T47D (cell line): Measurements from ENCODE around the gene REPS1.

Source experiments
- DNase-seq, 2 experiments: peaks; one replicate each; pipeline versions ENCODE4 v3.0.0 to v3.0.0-alpha.2; 2011 to 2012; ENCODE audit warnings: low read depth in 1 of 2, low spot score in 1 of 2
- JUND ChIP-seq: IDR thresholded peaks from 2 replicates; pipeline ENCODE4 v1.6.1; 2012; ENCODE audit warnings: low read depth
- in situ Hi-C: cut with HindIII; loops from 2 replicates; pipeline ENCODE4 v1.10.0; 2016; ENCODE audit warnings: low sequenced_read_pairs, low pct_unique_long_range_greater_than_20kb

The REPS1 gene

GRCh38 chr6:138865480-138866109 lies 122.5 kb downstream of the REPS1 start:
- no peak for TF ChIP-seq JUND
- in situ Hi-C loops = no loop called here
- no peak for DNase-seq

GRCh38 chr6:138864343-138864890 lies 123.6 kb downstream of the REPS1 start:
- in situ Hi-C loops = no loop called here
- no peak for TF ChIP-seq JUND
- no peak for DNase-seq

GRCh38 chr6:138863321-138863720 lies 124.7 kb downstream of the REPS1 start:
- in situ Hi-C loops = no loop called here
- TF ChIP-seq JUND = no peak
- no peak for DNase-seq

GRCh38 chr6:138862456-138862855 lies 125.6 kb downstream of the REPS1 start:
- TF ChIP-seq JUND = no peak
- no peak for DNase-seq
- in situ Hi-C loops = no loop called here

GRCh38 chr6:138857775-138858174 lies 130.3 kb downstream of the REPS1 start:
- TF ChIP-seq JUND = no peak
- no peak for DNase-seq
- in situ Hi-C loops = no loop called here

GRCh38 chr6:138856654-138857053 lies 131.4 kb downstream of the REPS1 start:
- in situ Hi-C loops = no loop called here
- no peak for DNase-seq
- no peak for TF ChIP-seq JUND
